SK-N-SH (cell line): Measurements from ENCODE around the gene PLXNB1. TPM values are rescaled to one million over a fixed set of nuclear protein-coding genes. Genes with fewer than 3 reads are reported as not detected.

Experiments used
- CTCF ChIA-PET: fragments of 300-600, 350-600 bp; formaldehyde crosslinking; extraction: SDS; loops from one replicate; lab custom pipeline; 2021; lab: Yijun Ruan, JAX
- POLR2A ChIA-PET: fragments of 350-600 bp; sonication (Branson Sonifier 250); formaldehyde crosslinking; extraction: SDS; loops from one replicate; lab custom pipeline; 2020; ENCODE audit warnings: antibody characterized with exemption, inconsistent platforms; lab: Yijun Ruan, JAX
- DNase-seq: peaks from one replicate; pipeline ENCODE4 v3.0.0; 2012
- H2AFZ ChIP-seq: fragments of 200-600 bp; sonication (generic); 2 replicates; pipeline ENCODE4 v1.8.1; 2016; ENCODE audit warnings: antibody characterized with exemption, mild to moderate bottlenecking, low read depth
- H3F3A ChIP-seq: fragments of 200-600 bp; sonication (generic); replicated peaks from 2 replicates; pipeline ENCODE3; 2016; ENCODE audit warnings: antibody characterized with exemption, mild to moderate bottlenecking; ENCODE audit not compliant: insufficient read depth
- H3K27ac ChIP-seq, 2 experiments: fragments of 200-500 bp in 1 of 2; fragments of 200-600 bp in 1 of 2; sonication (Bioruptor generic) in 1 of 2; sonication (generic), shearing (Covaris generic) in 1 of 2; 2 replicates each; pipeline versions ENCODE4 v1.5.1 to v1.6.1; 2014 to 2016; ENCODE audit warnings: low read depth in 2 of 2, inconsistent platforms in 1 of 2, low read length in 1 of 2, mild to moderate bottlenecking in 1 of 2, mixed read lengths in 1 of 2
- H3K27me3 ChIP-seq: fragments of 200-600 bp; sonication (generic), shearing (Covaris generic); 2 replicates; pipeline ENCODE4 v1.6.1; 2016; ENCODE audit warnings: mixed run types; ENCODE audit not compliant: insufficient read depth
- H3K36me3 ChIP-seq, 2 experiments: fragments of 200-500 bp in 1 of 2; fragments of 200-600 bp in 1 of 2; sonication (Bioruptor generic) in 1 of 2; sonication (generic) in 1 of 2; replicated peaks in 1 of 2; 2 replicates each; pipeline versions ENCODE3 to v1.5.1; 2014 to 2016; ENCODE audit warnings: low read length in 1 of 2, mild to moderate bottlenecking in 1 of 2; ENCODE audit not compliant: insufficient read depth in 2 of 2, control insufficient read depth in 1 of 2
- H3K4me1 ChIP-seq, 2 experiments: fragments of 200-500 bp in 1 of 2; fragments of 200-600 bp in 1 of 2; sonication (Bioruptor generic) in 1 of 2; sonication (generic), shearing (Covaris generic) in 1 of 2; 2 replicates each; pipeline versions ENCODE4 v1.5.1 to v1.6.1; 2014 to 2016; ENCODE audit warnings: low read depth in 1 of 2, low read length in 1 of 2, mixed run types in 1 of 2; ENCODE audit not compliant: insufficient read depth in 2 of 2, control insufficient read depth in 1 of 2
- H3K4me2 ChIP-seq: fragments of 200-600 bp; sonication (generic), shearing (Covaris generic); 2 replicates; pipeline ENCODE4 v1.6.1; 2017; ENCODE audit warnings: mixed run types
- H3K4me3 ChIP-seq, 2 experiments: fragments of 200-500 bp in 1 of 2; fragments of 200-600 bp in 1 of 2; sonication (Bioruptor generic) in 1 of 2; sonication (generic), shearing (Covaris generic) in 1 of 2; 2 replicates each; pipeline versions ENCODE4 v1.5.1 to v1.8.1; 2014 to 2016; ENCODE audit warnings: low read depth in 2 of 2, inconsistent platforms in 1 of 2, low read length in 1 of 2, mild to moderate bottlenecking in 1 of 2, mixed read lengths in 1 of 2, moderate library complexity in 1 of 2
- H3K79me2 ChIP-seq: fragments of 200-600 bp; sonication (generic); 2 replicates; pipeline ENCODE4 v1.8.1; 2017; ENCODE audit warnings: mild to moderate bottlenecking; ENCODE audit not compliant: insufficient read depth
- H3K9ac ChIP-seq: fragments of 200-600 bp; sonication (generic); 2 replicates; pipeline ENCODE4 v1.6.1; 2017; ENCODE audit warnings: mixed run types
- H3K9me2 ChIP-seq: fragments of 200-600 bp; sonication (generic); 2 replicates; pipeline ENCODE4 v1.6.1; 2017; ENCODE audit warnings: mixed run types
- H3K9me3 ChIP-seq: fragments of 200-600 bp; sonication (generic); 2 replicates; pipeline ENCODE4 v1.6.1; 2017; ENCODE audit warnings: mixed run types, mild to moderate bottlenecking, moderate library complexity
- H4K20me1 ChIP-seq: fragments of 200-600 bp; sonication (generic); 2 replicates; pipeline ENCODE4 v1.6.1; 2017; ENCODE audit warnings: mild to moderate bottlenecking, mixed run types; ENCODE audit not compliant: insufficient read depth
- GATA2 ChIP-seq: sonication (generic); formaldehyde crosslinking; IDR thresholded peaks from 2 replicates; pipeline ENCODE4 v1.5.0; 2020; ENCODE audit warnings: mild to moderate bottlenecking, missing genetic modification reagents
- JUND ChIP-seq: IDR thresholded peaks from 2 replicates; pipeline ENCODE4 v1.4.0; 2012
- NRF1 ChIP-seq: IDR thresholded peaks from 2 replicates; pipeline ENCODE4 v1.6.1; 2012; ENCODE audit warnings: low read depth, mild to moderate bottlenecking, low read length
- POLR2AphosphoS5 ChIP-seq: IDR thresholded peaks from 2 replicates; pipeline ENCODE4 v1.6.1; 2012; ENCODE audit warnings: low read depth, low read length
- RCOR1 ChIP-seq: fragments of 150-350 bp; IDR thresholded peaks from 2 replicates; pipeline ENCODE4 v1.6.1; 2017; ENCODE audit warnings: antibody characterized with exemption, low read length
- RFX5 ChIP-seq: IDR thresholded peaks from 2 replicates; pipeline ENCODE4 v1.6.1; 2012; ENCODE audit warnings: mild to moderate bottlenecking, improper control_type of control experiment, low read length
- RXRA ChIP-seq: IDR thresholded peaks from 2 replicates; pipeline ENCODE4 v1.4.0; 2012; ENCODE audit warnings: low read depth, mild to moderate bottlenecking, borderline replicate concordance
- USF1 ChIP-seq: IDR thresholded peaks from 2 replicates; pipeline ENCODE4 v1.4.0; 2012; ENCODE audit warnings: low read depth, borderline replicate concordance
- USF2 ChIP-seq: fragments of 150-350 bp; IDR thresholded peaks from 2 replicates; pipeline ENCODE4 v1.6.1; 2017; ENCODE audit warnings: antibody characterized with exemption, low read length, low read depth, borderline replicate concordance
- ZBTB33 ChIP-seq: IDR thresholded peaks from 2 replicates; pipeline ENCODE4 v1.4.0; 2012; ENCODE audit warnings: low read depth, borderline replicate concordance
- WGBS: methylation state at CpG from one replicate; pipeline ENCODE4 v1.1.6; 2017; ENCODE audit warnings: low lambda C conversion rate; 5-methylcytosine and 5-hydroxymethylcytosine counted together
- polyA plus RNA-seq, 3 experiments: library from polyadenylated mRNA; depleted of rRNA; stranded (reverse); fragments of >200 nt; gene quantifications; 2 replicates each; pipeline ENCODE4 v1.2.3, GENCODE V29; 2012
- TF ChIP-seq, protein P1 (sequence below): IDR thresholded peaks from 2 replicates; pipeline ENCODE4 v1.6.1; 2012; ENCODE audit warnings: mild to moderate bottlenecking, low read depth, low read length, moderate library complexity

The PLXNB1 gene
- polyA plus RNA-seq, 1 of the 3 experiments (the other 2 are of a cell fraction): 39.8 TPM

- Histone ChIP-seq H3K4me2 (no peak overlapping the region), H3K4me1 (no peaks in the 10 kb centered on the region), H3K9me3 (no peaks in the 10 kb centered on the region), H2AFZ (no peak overlapping the region), H3K27ac (no peak overlapping the region), H3K36me3 (peaks cover 0 to 80% of the 10 kb centered on the region in 2 experiments), H3K4me3 (no peak overlapping the region), H3F3A (no peaks in the 10 kb centered on the region), H3K27me3 (no peaks in the 10 kb centered on the region), H3K9me2 (no peaks in the 10 kb centered on the region), H3K9ac (no peak overlapping the region), H4K20me1 (no peaks in the 10 kb centered on the region), H3K79me2 (no peaks in the 10 kb centered on the region)
- TF ChIP-seq RCOR1 (no peak), NRF1 (no peak), RXRA (no peak), JUND (no peak)
- 90% methylated on average over 7 of the region's 8 CpGs for WGBS
- ChIA-PET CTCF (interaction anchor here (3.1 to 15.6 kb wide), 2 partner anchors 12 to 18 kb away, joined by 14 to 399 read pairs; partner anchors contain the start of gene PLXNB1), POLR2A (interaction anchor here (0.6 kb wide), 1 partner anchor 128 kb away, joined by 4 read pairs; no protein-coding TSS in a partner anchor)
- no peak for DNase-seq
Observed at GRCh38 chr3:48413086-48413485, 16.8 kb downstream of the PLXNB1 start.

DNA sequence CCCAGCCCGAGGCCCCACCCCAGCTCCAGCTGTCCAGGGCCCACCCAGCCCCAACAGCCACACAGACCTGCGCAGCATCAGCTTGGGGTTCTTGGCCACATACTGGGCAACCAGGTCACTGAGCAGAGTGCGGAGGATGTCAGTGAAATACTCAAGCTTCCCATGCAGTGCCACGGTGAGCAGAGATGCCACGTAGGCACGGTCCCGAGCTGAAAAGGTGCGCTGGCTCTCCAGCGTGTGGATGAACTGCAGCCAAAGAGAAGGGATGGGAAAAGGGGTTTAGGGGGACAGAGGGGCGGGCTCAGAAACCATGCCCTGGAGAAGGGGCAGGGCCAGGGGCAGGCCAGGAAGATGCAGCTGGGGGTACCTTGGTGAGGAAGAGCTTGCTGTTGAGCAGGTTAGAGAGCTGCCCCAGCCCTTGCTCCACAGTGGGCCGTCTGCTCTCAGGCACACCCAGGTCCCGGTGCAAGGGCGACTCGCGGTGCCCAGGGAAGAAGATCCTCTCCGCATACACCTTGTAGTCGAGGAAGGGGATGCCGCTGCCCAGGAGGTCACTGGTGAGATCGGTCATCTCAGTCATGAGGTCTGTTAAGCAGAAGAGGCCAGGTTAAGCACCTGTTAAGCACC, 17.4 kb downstream of the PLXNB1 start:
- POLR2A ChIA-PET: interaction anchor here (0.6 kb wide), 1 partner anchor 127 kb away, joined by 4 read pairs; no protein-coding TSS in a partner anchor
- TF ChIP-seq USF2 (no peak), USF1 (no peak), POLR2AphosphoS5 (no peak), RFX5 (no peak), GATA2 (CRISPR knock-in tag) (no peak), ZBTB33 (no peak)
- TF ChIP-seq, protein P1, sequence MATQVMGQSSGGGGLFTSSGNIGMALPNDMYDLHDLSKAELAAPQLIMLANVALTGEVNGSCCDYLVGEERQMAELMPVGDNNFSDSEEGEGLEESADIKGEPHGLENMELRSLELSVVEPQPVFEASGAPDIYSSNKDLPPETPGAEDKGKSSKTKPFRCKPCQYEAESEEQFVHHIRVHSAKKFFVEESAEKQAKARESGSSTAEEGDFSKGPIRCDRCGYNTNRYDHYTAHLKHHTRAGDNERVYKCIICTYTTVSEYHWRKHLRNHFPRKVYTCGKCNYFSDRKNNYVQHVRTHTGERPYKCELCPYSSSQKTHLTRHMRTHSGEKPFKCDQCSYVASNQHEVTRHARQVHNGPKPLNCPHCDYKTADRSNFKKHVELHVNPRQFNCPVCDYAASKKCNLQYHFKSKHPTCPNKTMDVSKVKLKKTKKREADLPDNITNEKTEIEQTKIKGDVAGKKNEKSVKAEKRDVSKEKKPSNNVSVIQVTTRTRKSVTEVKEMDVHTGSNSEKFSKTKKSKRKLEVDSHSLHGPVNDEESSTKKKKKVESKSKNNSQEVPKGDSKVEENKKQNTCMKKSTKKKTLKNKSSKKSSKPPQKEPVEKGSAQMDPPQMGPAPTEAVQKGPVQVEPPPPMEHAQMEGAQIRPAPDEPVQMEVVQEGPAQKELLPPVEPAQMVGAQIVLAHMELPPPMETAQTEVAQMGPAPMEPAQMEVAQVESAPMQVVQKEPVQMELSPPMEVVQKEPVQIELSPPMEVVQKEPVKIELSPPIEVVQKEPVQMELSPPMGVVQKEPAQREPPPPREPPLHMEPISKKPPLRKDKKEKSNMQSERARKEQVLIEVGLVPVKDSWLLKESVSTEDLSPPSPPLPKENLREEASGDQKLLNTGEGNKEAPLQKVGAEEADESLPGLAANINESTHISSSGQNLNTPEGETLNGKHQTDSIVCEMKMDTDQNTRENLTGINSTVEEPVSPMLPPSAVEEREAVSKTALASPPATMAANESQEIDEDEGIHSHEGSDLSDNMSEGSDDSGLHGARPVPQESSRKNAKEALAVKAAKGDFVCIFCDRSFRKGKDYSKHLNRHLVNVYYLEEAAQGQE: no peak

More for the DNA sequence above, 17.4 kb downstream of the PLXNB1 start:
- CTCF ChIA-PET: interaction anchor here (3.1 to 15.6 kb wide), 2 partner anchors 12 to 19 kb away, joined by 14 to 399 read pairs; partner anchors contain the start of gene PLXNB1
- Histone ChIP-seq H3K79me2 (no peaks in the 10 kb centered on the region), H3K27ac (no peak overlapping the region; a peak in 1 of 4 replicates), H3K4me1 (no peaks in the 10 kb centered on the region), H3K9me2 (no peaks in the 10 kb centered on the region), H2AFZ (no peak overlapping the region), H3F3A (no peaks in the 10 kb centered on the region), H3K36me3 (peaks cover 0 to 78% of the 10 kb centered on the region in 2 experiments), H3K27me3 (no peaks in the 10 kb centered on the region), H3K9ac (no peak overlapping the region), H4K20me1 (no peaks in the 10 kb centered on the region), H3K4me2 (no peak overlapping the region), H3K4me3 (no peak overlapping the region), H3K9me3 (no peaks in the 10 kb centered on the region)
- DNase-seq: no peak
- WGBS: 95% methylated on average over 15 of the region's 19 CpGs
